Astrocyte (in vitro differentiated cells and primary cell): ENCODE results near the gene COL23A1. TPM values are rescaled to one million over a fixed set of nuclear protein-coding genes. Genes with fewer than 3 reads are reported as not detected.

Source experiments
- DNase-seq: peaks from one replicate; pipeline ENCODE4 v3.0.0-alpha.2; 2010; ENCODE audit warnings: low read depth
- FAIRE-seq: peaks from 2 replicates; lab custom pipeline; 2011; peaks lifted over from hg19 to GRCh38; lab: Jason Lieb, UNC
- H2AFZ ChIP-seq: 2 replicates; pipeline ENCODE4 v1.6.0; 2012; ENCODE audit warnings: low read depth, low read length, inconsistent platforms
- H3K27ac ChIP-seq: 2 replicates; pipeline ENCODE4 v1.5.1; 2011; ENCODE audit warnings: low read depth, low read length, inconsistent platforms
- H3K27me3 ChIP-seq: 2 replicates; pipeline ENCODE4 v1.6.0; 2011; ENCODE audit warnings: low read length, inconsistent platforms; ENCODE audit not compliant: insufficient read depth
- H3K36me3 ChIP-seq: 2 replicates; pipeline ENCODE4 v1.5.1; 2011; ENCODE audit warnings: low read length, inconsistent platforms; ENCODE audit not compliant: insufficient read depth
- H3K4me1 ChIP-seq: 2 replicates; pipeline ENCODE4 v1.5.1; 2011; ENCODE audit warnings: low read length, inconsistent platforms; ENCODE audit not compliant: insufficient read depth
- H3K4me2 ChIP-seq: 2 replicates; pipeline ENCODE4 v1.6.0; 2012; ENCODE audit warnings: low read length, inconsistent platforms
- H3K4me3 ChIP-seq: 2 replicates; pipeline ENCODE4 v1.5.1; 2011; ENCODE audit warnings: low read depth, mild to moderate bottlenecking, low read length, inconsistent platforms; ENCODE audit not compliant: insufficient read depth
- H3K79me2 ChIP-seq: 2 replicates; pipeline ENCODE4 v1.6.0; 2012; ENCODE audit warnings: mild to moderate bottlenecking, low read length, inconsistent platforms; ENCODE audit not compliant: insufficient read depth
- H3K9ac ChIP-seq: 2 replicates; pipeline ENCODE4 v1.6.0; 2012; ENCODE audit warnings: mild to moderate bottlenecking, low read length, inconsistent platforms
- H3K9me3 ChIP-seq: 2 replicates; pipeline ENCODE4 v1.5.1; 2012; ENCODE audit warnings: low read depth, mild to moderate bottlenecking, low read length, inconsistent platforms; ENCODE audit not compliant: insufficient read depth
- H4K20me1 ChIP-seq: 2 replicates; pipeline ENCODE4 v1.6.0; 2012; ENCODE audit warnings: low read length, inconsistent platforms; ENCODE audit not compliant: insufficient read depth
- H3K27ac Mint-ChIP-seq: one replicate; pipeline ENCODE4 v1.8.0; 2021; ENCODE audit warnings: mild to moderate bottlenecking, mixed read lengths; ENCODE audit not compliant: unreplicated experiment
- H3K27me3 Mint-ChIP-seq: one replicate; pipeline ENCODE4 v1.8.0; 2021; ENCODE audit warnings: low read depth, mixed read lengths; ENCODE audit not compliant: unreplicated experiment
- H3K36me3 Mint-ChIP-seq: one replicate; pipeline ENCODE4 v1.8.0; 2021; ENCODE audit warnings: low read depth, mixed read lengths; ENCODE audit not compliant: unreplicated experiment
- H3K4me1 Mint-ChIP-seq: one replicate; pipeline ENCODE4 v1.8.0; 2021; ENCODE audit warnings: low read depth, mixed read lengths; ENCODE audit not compliant: unreplicated experiment
- H3K4me3 Mint-ChIP-seq: one replicate; pipeline ENCODE4 v1.8.0; 2021; ENCODE audit warnings: mild to moderate bottlenecking, moderate library complexity, mixed read lengths; ENCODE audit not compliant: unreplicated experiment
- H3K9me3 Mint-ChIP-seq: one replicate; pipeline ENCODE4 v1.8.0; 2021; ENCODE audit warnings: mild to moderate bottlenecking, mixed read lengths; ENCODE audit not compliant: unreplicated experiment
- CTCF ChIP-seq: IDR thresholded peaks from 2 replicates; pipeline ENCODE4 v1.5.1; 2011; ENCODE audit warnings: low read depth, mild to moderate bottlenecking, inconsistent platforms, low read length, moderate library complexity; ENCODE audit not compliant: insufficient read depth
- EZH2 ChIP-seq: IDR thresholded peaks from 2 replicates; pipeline ENCODE4 v1.6.1; 2012; ENCODE audit warnings: mild to moderate bottlenecking, low read length, inconsistent platforms; ENCODE audit not compliant: insufficient read depth
- total RNA-seq: library from RNA; stranded (reverse); gene quantifications from 2 replicates; pipeline ENCODE4 v1.2.1, GENCODE V29; 2021

COL23A1 gene
- total RNA-seq, 1 donor from 2014 or later, result 0.16 TPM

GRCh38 chr5:178328826-178329730 is 261.1 kb downstream of the COL23A1 start:
- H3K4me2 ChIP-seq, result no peak overlapping the region
- peaks cover 44% of the 10 kb centered on the region for H3K27me3 Mint-ChIP-seq
- H3K9me3 ChIP-seq, result peaks cover 2% of the 10 kb centered on the region
- no peaks in the 10 kb centered on the region for H3K27me3 ChIP-seq
- H4K20me1 ChIP-seq, result no peaks in the 10 kb centered on the region
- no peak for FAIRE-seq
- H3K9ac ChIP-seq, result no peak overlapping the region
- no peaks in the 10 kb centered on the region for H3K9me3 Mint-ChIP-seq
- H3K36me3 ChIP-seq, result no peaks in the 10 kb centered on the region
- H3K27ac Mint-ChIP-seq, result no peak overlapping the region
- no peak overlapping the region for H2AFZ ChIP-seq
- H3K4me1 ChIP-seq, result no peaks in the 10 kb centered on the region
- H3K36me3 Mint-ChIP-seq, result no peaks in the 10 kb centered on the region
- no peak overlapping the region for H3K4me3 ChIP-seq
- no peaks in the 10 kb centered on the region for H3K4me1 Mint-ChIP-seq
- H3K79me2 ChIP-seq, result no peaks in the 10 kb centered on the region
- no peak overlapping the region for H3K27ac ChIP-seq
- H3K4me3 Mint-ChIP-seq, result no peak overlapping the region
- DNase-seq, result no peak
- TF ChIP-seq EZH2 (no peak), CTCF (no peak)

- no peak overlapping the region for H2AFZ ChIP-seq
- FAIRE-seq, result no peak
- H3K36me3 ChIP-seq, result no peaks in the 10 kb centered on the region
- Mint-ChIP-seq H3K27ac (no peak overlapping the region), H3K9me3 (no peaks in the 10 kb centered on the region), H3K4me3 (no peak overlapping the region), H3K36me3 (no peaks in the 10 kb centered on the region), H3K4me1 (no peaks in the 10 kb centered on the region), H3K27me3 (peaks cover 52% of the 10 kb centered on the region)
- no peak overlapping the region for H3K9ac ChIP-seq
- no peak for TF ChIP-seq CTCF
- TF ChIP-seq EZH2, result no peak
- H3K4me2 ChIP-seq, result no peak overlapping the region
- H3K9me3 ChIP-seq, result peaks cover 2% of the 10 kb centered on the region
- DNase-seq, result no peak
- H3K4me1 ChIP-seq, result no peaks in the 10 kb centered on the region
- no peaks in the 10 kb centered on the region for H3K79me2 ChIP-seq
- no peaks in the 10 kb centered on the region for H3K27me3 ChIP-seq
- H3K4me3 ChIP-seq, result no peak overlapping the region
- H3K27ac ChIP-seq, result no peak overlapping the region
- no peaks in the 10 kb centered on the region for H4K20me1 ChIP-seq
These were observed 262.1 kb downstream of the COL23A1 start for GRCh38 chr5:178327931-178328711.
